ENCODE results near the gene ACTR5. TPM values are rescaled to one million over a fixed set of nuclear protein-coding genes. Genes with fewer than 3 reads are reported as not detected.

Gene ACTR5
- total and polyA plus RNA-seq, 2 of the 13 experiments (the other 11 are each of a cell fraction or from before 2014, with no cell fraction given), result 19.5 to 20.5 TPM

- WGBS (ENCODE audit: low lambda C conversion rate), result 95% methylated on average over 4 of the region's 4 CpGs
- ChIA-PET POLR2A (no interaction called here), CTCF (ENCODE audit: low intra/inter-chr PET ratio, low total read pairs) (no interaction called here)
- FAIRE-seq (no peak), ATAC-seq (no peak), DNase-seq (ENCODE audit: low spot score) (no peak)
- Histone ChIP-seq H4K20me1 (ENCODE audit: insufficient read depth, low read length) (no peaks in the 10 kb centered on the region), H2AFZ (ENCODE audit: low read length) (no peak overlapping the region), H3K27me3 (ENCODE audit: control insufficient read depth in 1 of 2, insufficient read depth in 2 of 2, low read length in 2 of 2) (no peaks in the 10 kb centered on the region), H3K9ac (ENCODE audit: insufficient read depth, low read depth, low read length) (no peak overlapping the region), H3K4me2 (ENCODE audit: low read depth, low read length) (no peak overlapping the region), H3K79me2 (ENCODE audit: insufficient read depth, low read length) (no peaks in the 10 kb centered on the region), H3K4me3 (replicated peaks in 1 of 3; ENCODE audit: insufficient read depth in 1 of 3, low read depth in 2 of 3, low read length in 3 of 3) (no peak overlapping the region), H3K4me1 (ENCODE audit: insufficient read depth, low read length) (no peaks in the 10 kb centered on the region), H3K27ac (ENCODE audit: extremely low read length, insufficient read depth, low read length) (no peak overlapping the region), H3K9me3 (ENCODE audit: low read length) (no peaks in the 10 kb centered on the region), H3K36me3 (replicated peaks in 1 of 2; ENCODE audit: control insufficient read depth in 1 of 2, insufficient read depth in 2 of 2, low read length in 2 of 2) (peaks cover 46 to 92% of the 10 kb centered on the region in 2 experiments)
- intact Hi-C loops (cut with micrococcal nuclease; ENCODE audit: unreplicated experiment), result no loop called here
- TF ChIP-seq CREB3 (CRISPR knock-in tag; IDR thresholded peaks at IDR 0.05) (no peak), ZNF512B (CRISPR knock-in tag; IDR thresholded peaks at IDR 0.05; ENCODE audit: borderline replicate concordance) (no peak), CBX5 (CRISPR knock-in tag; IDR thresholded peaks at IDR 0.05; ENCODE audit: borderline replicate concordance) (no peak), CENPX (CRISPR knock-in tag; IDR thresholded peaks at IDR 0.05) (no peak), BCLAF1 (IDR thresholded peaks at IDR 0.05) (no peak), GATAD1 (CRISPR knock-in tag; IDR thresholded peaks at IDR 0.05) (no peak), ZKSCAN1 (IDR thresholded peaks at IDR 0.05; ENCODE audit: low read length) (no peak), CCAR2 (optimal IDR thresholded peaks at IDR 0.05; ENCODE audit: low read depth, low read length) (no peak), ZNF556 (CRISPR knock-in tag; IDR thresholded peaks at IDR 0.05; ENCODE audit: borderline replicate concordance) (no peak), ZNF75D (CRISPR knock-in tag; IDR thresholded peaks at IDR 0.05; ENCODE audit: borderline replicate concordance) (no peak), TBL1XR1 (IDR thresholded peaks at IDR 0.05; ENCODE audit: borderline replicate concordance, low read length, partially characterized antibody) (no peak), CBX2 (IDR thresholded peaks at IDR 0.05; ENCODE audit: low read depth, low read length) (no peak), CBX2 (CRISPR knock-in tag; IDR thresholded peaks at IDR 0.05; ENCODE audit: low read depth) (no peak)
- TF ChIP-seq, protein P1, sequence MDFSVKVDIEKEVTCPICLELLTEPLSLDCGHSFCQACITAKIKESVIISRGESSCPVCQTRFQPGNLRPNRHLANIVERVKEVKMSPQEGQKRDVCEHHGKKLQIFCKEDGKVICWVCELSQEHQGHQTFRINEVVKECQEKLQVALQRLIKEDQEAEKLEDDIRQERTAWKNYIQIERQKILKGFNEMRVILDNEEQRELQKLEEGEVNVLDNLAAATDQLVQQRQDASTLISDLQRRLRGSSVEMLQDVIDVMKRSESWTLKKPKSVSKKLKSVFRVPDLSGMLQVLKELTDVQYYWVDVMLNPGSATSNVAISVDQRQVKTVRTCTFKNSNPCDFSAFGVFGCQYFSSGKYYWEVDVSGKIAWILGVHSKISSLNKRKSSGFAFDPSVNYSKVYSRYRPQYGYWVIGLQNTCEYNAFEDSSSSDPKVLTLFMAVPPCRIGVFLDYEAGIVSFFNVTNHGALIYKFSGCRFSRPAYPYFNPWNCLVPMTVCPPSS (IDR thresholded peaks at IDR 0.05), result no peak
- TF ChIP-seq, protein P2, sequence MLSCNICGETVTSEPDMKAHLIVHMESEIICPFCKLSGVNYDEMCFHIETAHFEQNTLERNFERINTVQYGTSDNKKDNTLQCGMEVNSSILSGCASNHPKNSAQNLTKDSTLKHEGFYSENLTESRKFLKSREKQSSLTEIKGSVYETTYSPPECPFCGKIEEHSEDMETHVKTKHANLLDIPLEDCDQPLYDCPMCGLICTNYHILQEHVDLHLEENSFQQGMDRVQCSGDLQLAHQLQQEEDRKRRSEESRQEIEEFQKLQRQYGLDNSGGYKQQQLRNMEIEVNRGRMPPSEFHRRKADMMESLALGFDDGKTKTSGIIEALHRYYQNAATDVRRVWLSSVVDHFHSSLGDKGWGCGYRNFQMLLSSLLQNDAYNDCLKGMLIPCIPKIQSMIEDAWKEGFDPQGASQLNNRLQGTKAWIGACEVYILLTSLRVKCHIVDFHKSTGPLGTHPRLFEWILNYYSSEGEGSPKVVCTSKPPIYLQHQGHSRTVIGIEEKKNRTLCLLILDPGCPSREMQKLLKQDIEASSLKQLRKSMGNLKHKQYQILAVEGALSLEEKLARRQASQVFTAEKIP (CRISPR knock-in tag; IDR thresholded peaks at IDR 0.05; ENCODE audit: borderline replicate concordance), result no peak
- BruUV-seq (replicated peaks), result no TSS peak
- in situ Hi-C loops (cut with HindIII; ENCODE audit: extremely low pct_ligation_motif_present, low pct_unique_long_range_greater_than_20kb), result no loop called here
These were observed 12.7 kb downstream of the ACTR5 start for GRCh38 chr20:38760978-38761377.
